HG02870 (cell line): ENCODE measurements around the gene VWA5B1.

Experiments used
- ATAC-seq: cut with Tn5 transposase; IDR thresholded peaks from one replicate; pipeline ENCODE4 v1.9.1; 2021; ENCODE audit warnings: mild to moderate bottlenecking, moderate library complexity; ENCODE audit not compliant: unreplicated experiment

The VWA5B1 gene

DNA sequence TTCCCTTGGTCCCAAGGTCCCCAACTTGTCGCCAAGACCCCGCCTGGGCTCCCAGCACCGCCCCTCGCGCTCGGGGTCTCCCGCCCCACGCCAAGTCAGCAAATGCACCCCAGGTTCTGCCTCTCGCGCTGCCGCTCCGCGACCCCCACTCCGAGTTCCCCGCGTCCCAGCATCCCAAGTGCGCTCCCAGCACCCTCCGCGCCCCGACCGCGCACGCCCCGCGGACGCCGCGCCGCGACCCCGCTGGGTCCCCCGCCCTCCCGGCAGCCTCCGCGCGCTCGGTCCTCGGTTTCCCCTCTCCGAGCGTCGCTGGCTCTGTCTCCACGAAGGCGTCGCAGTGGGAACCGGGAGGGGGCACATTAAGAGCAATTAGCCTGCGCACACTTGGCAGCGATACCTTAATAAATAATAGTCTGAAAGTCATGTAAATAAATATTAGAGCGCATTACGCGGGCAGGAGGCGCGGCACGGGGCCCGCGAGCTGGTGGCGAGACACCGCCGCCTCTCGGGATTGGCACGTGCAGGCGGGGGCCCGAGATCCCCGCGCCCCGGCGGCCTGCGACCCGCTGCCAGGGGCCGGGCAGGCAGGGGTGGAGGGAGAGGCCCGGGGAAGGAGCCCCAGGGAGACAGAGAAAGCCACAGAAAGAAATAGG lies 75.9 kb downstream of the VWA5B1 start:
- ATAC-seq = no peak

GRCh38 chr1:20367116-20367585 lies 76.5 kb downstream of the VWA5B1 start:
- no peak for ATAC-seq

DNA sequence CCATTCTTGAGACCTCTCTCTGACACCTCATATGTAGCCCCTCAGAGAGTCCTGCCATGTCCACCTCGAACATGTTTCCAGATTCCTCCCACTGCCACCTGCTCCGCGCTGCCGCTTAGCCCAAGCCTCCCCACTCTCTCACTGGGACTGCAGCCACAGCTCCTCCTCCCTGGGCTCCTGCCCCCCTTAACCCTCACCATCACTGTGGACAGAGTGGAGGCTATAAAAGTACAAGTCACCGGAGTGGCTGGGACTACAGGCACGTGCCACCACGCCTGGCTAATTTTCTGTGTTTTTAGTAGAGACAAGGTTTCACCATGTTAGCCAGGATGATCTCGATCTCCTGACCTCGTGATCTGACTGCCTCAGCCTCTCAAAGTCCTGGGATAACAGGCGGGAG lies 77.0 kb downstream of the VWA5B1 start:
- ATAC-seq = no peak

GRCh38 chr1:20368866-20369470 lies 78.3 kb downstream of the VWA5B1 start:
- no peak for ATAC-seq

DNA sequence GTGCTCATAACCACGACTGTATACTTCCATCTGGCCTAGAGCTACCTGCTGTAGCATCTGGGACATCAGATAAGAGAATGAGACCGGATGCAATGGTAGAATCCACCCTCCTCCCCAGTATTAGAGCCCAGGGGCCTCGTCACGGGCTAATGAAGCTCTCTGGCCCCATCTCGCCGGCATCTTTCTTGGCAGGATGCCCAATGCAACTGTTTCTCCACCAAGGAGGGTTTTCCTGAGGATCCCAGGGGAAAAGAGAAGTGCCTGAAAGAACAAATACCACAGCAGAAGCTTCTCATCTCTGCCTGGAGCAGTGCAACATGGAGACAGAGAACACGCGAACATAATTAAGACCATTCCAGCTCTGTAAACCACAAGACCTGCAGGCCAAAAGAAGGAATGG lies 80.0 kb downstream of the VWA5B1 start:
- no peak for ATAC-seq

DNA sequence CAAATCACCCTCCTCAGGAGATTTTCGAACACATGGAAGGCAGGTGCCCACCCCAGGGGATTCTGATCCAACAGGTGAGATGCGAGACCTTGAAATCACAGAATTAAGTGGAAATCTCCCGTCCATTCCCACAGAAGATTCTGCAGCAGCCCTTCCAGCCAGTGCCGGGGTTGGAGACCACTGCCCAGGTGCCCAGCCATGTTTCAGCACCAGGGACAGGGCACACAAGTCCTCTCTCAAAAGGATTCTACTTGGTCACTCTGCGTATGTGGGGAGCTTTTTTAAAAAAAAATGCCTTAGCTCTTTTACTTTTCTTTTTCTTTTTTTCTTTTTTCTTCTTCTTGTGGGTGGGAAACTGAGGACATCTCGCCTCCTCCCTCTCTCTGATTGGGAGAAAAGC lies 80.7 kb downstream of the VWA5B1 start:
- no peak for ATAC-seq

- no peak for ATAC-seq
Measured at GRCh38 chr1:20371883-20372282, 81.2 kb downstream of the VWA5B1 start.

DNA sequence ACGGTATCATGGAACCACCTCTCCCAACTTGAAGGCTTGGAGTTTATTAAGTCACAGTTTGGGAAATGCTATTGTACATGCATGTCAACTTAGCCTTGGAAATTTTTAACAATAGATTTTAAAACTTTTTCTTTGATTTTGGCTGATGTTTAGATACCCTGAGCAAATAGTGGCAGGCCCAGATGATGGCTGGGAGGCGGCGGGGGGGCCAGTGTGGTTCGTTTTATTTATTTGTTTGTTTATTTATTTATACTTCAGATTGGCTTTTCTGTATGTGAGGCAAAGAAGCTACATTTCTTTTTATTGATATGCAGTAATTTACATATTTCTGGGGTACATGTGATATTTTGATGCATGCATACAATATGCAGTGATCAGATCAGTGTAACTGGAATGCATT lies 82.0 kb downstream of the VWA5B1 start:
- no peak for ATAC-seq

- ATAC-seq = no peak
Measured at GRCh38 chr1:20373286-20373685, 82.6 kb downstream of the VWA5B1 start.

DNA sequence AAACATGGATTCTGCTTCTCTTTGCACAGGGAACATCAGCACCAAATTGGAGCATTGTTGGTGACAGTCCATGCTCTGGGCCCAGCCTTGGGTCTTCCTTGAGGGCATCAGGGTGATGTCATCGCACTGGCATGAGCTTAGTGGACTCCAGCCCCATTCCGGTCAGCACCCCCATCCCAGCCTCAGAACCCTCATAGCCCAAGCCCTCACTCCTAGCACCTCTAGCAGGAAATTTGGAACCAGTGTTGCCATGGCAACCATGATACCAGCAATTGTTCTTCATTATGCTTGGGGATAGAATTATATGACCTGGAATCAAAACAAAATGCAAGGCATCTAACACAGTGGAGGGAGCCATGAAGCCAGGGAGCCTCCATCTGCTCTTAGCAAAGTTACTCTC lies 83.1 kb downstream of the VWA5B1 start:
- ATAC-seq = no peak

DNA sequence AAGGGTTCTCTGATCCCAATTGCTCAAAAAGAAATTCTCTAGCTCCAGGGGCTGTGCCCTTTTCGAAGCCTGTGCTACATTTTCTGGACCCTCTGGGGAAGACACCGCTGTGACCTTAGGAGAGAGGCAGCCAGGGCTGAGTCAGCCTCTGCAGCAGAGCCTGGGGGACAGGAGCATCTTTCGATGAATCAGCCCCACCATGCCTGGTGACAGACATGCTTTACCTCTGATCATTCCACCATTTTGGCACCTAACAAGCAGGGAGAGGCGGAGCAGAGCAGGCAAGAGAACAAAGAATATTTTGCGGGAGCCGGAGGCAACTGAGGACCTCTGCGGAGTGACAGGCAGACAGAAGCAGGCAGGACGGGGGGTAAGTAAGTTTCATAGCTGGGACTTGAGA lies 84.9 kb downstream of the VWA5B1 start:
- no peak for ATAC-seq

- ATAC-seq = no peak
Measured at GRCh38 chr1:20376171-20376570, 85.5 kb downstream of the VWA5B1 start.

DNA sequence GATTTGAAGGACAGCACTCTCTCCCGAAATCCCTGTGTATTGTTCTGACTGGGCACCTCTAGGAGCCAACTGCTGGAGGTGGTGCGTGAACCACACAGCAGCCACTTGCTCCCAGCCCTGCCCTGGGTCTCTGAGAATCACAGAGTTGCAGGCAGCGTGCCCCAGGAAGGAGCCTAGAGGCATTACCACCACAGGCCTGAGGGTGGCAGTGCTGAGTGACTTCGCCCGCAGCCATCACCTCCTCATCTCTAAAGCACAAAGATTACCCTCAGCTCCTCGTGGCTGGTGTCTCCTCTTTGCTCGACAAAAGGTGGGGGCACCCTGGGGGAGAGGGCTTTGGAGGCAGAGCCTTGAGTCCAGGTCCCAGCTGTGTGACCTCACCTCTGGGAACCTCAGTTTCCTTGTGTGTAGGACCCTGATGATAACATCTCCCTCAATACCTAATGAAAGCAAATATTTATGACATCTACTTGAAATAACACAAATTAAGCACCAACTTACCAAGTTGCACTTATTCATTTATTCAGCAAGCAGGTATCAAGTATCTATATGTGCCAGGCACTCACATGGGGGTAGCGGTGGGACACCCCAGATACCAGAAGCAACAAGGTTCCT lies 86.3 kb downstream of the VWA5B1 start:
- no peak for ATAC-seq

- ATAC-seq = no peak
Measured at GRCh38 chr1:20377516-20378270, 87.0 kb downstream of the VWA5B1 start.

- no peak for ATAC-seq
Measured at GRCh38 chr1:20379075-20379474, 88.4 kb downstream of the VWA5B1 start.

- no peak for ATAC-seq
Measured at GRCh38 chr1:20380175-20380574, 89.5 kb downstream of the VWA5B1 start.

DNA sequence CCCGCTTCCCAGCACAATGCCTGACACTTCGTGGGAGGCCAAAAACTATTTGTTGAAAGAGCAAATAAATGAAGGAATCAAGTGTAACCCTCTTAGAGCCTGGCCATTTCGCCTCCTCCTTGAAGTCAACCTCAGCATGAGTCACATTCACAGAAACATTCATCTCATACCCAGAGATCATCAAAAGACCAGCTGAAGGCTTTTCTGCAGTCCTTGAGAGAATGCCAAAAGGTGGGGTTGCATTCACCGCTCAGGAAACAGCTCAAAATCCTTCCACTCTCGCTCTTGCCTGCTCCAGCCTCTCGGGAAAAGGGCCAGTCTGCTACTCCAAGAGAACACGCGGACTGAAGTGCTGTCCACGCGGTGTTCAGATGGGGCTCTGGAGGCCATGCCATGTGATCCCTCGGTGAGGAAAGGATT lies 90.0 kb downstream of the VWA5B1 start:
- ATAC-seq = no peak

DNA sequence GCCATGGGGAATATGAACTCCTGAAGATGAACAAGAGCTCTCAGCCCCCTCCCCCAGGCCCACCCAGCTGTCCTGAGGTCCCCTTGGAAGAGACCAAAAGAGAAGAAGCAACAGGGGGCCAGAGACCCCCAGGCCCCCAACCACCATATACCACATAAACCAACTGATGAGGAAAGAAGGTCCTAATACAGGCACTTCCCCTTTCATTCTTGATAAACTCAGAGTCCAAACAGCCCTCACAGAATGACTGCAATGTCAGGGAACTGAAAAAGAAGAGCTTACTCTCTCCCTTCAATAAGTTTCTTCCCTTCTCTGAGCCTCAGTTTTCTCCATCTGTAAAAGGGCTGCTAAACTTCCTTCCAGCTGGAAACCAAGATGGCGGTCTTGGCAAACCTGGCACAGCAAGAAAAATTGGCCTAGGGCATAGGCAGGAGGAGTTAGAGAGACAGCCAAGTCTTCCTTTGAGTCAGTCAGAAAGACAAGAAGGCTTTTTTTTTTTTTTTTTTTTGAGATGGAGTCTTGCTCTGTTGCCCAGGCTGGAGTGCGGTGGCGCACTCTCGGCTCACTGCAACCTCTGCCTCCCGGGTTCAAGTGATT lies 90.5 kb downstream of the VWA5B1 start:
- no peak for ATAC-seq

DNA sequence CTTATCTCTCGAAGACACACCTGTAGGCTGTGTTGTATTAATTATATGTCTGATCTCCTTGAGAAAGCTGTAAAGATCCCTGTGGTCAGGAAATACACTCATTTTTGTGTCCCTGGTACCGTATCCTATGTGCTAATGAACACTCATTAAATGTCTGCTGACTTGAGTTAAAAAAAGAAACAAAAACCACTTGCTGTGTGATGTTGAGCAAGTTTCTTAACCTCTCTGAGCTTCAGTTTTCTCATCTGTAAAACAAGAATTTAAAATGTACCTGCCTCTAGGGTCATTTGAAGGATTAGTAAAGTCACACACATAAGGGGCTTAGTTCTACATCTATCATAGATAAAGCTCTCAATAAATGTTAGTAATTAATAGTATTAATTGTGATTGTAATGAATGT lies 91.3 kb downstream of the VWA5B1 start:
- no peak for ATAC-seq

DNA sequence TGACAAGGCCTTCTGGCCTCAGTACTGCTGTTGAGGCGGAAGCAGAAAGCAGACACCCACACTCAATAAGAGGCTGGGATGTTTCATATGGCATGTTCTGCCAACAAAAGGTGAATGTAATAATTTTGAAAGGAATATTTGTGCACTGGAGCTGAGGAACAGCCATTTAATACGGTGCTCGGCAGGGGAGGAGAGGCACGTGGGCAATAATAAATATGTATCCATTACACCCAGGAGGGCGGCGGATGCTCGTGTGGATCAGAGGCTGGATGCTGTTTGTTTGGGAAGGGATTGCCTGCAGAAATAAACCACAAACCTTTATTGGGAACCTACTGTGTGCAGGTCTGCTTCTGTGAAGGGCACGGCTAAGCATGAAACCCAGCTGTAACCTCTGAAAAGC lies 92.0 kb downstream of the VWA5B1 start:
- ATAC-seq = no peak

- ATAC-seq = no peak
Measured at GRCh38 chr1:20383631-20384030, 93.0 kb downstream of the VWA5B1 start.
